Measurements from ENCODE around the gene IRF8. TPM values are rescaled to one million over a fixed set of nuclear protein-coding genes. Genes with fewer than 3 reads are reported as not detected.
A peak's percentile ranks its signal among the peaks of the same experiment; 100 is the strongest.
"Not testable (repeated sequence)": the region's sequence is repeated elsewhere in the genome, so short reads cannot be mapped to it uniquely, and the experiment has no call there.

IRF8 gene, protein sequence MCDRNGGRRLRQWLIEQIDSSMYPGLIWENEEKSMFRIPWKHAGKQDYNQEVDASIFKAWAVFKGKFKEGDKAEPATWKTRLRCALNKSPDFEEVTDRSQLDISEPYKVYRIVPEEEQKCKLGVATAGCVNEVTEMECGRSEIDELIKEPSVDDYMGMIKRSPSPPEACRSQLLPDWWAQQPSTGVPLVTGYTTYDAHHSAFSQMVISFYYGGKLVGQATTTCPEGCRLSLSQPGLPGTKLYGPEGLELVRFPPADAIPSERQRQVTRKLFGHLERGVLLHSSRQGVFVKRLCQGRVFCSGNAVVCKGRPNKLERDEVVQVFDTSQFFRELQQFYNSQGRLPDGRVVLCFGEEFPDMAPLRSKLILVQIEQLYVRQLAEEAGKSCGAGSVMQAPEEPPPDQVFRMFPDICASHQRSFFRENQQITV
- total RNA-seq (10 to 100 TPM in 1 of 2 donors, 1 to 10 TPM in 1; 5.4 to 22.8 TPM), total RNA-seq (0 to 0.90 reads per million in 2 donors)

DNA sequence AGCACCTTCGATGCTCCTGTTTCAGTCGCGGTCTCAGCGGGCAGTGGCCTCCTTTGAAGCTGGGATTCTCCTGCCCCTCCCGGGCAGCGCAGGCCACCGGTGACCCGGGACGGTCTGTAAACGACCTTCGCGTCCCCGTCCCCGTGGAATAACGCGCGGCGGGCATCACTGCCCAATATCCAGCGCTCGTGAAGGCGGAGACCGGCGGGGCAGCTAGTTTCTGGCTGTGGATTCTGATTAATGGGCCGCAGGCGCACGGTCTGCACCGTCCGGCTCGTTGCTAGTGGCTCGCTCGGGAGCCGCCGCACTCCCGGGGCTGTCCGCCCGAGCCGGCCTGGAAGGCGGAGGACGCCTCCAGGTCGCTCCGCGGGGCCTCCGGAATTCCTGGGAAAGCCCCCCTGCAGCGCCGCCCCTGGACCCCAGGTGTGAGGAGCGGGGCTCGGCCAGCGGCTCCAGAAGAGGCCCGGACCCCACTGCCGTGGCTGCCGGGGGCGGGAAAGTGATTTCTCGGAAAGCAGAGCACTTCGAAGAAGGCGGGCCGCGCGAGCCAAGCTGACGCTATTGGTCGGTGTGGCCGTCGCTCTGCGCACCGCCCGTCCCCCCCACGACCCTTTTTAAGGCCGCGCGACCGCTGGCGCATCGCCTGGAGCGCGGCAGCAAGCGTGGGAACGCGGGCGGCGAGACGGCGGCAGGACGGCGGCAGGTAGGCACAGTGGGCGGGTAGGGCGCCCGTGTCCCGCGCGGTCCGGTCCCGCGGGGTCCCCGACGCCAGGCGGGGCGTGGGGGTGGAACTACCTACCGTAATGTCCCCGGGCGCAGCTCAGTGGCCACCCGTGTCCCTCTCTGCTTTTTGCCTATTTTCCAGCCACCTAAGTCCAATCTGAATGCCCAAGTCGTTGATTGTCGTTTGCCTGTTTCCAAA is at the start of gene IRF8:
Gene IRF8 (plus strand): TSS at position 642 of the 922 bp plus-strand sequence. CDS start 3,854 bp downstream, outside the sequence.
- peaks cover 2% of the 10 kb centered on the region for H3K36me3 Mint-ChIP-seq (ENCODE audit: low read depth)
- DNase-seq (peak in 1 of 3 donors; percentile 15), ATAC-seq (peak; percentile 58)
- no peak within 1 kb of the TSS for H3K27ac Mint-ChIP-seq
- H3K9me3 ChIP-seq (ENCODE audit: control insufficient read depth, low read length, poor library complexity, severe bottlenecking): no peaks in the 10 kb centered on the region
- peak within 1 kb of the TSS; percentile 86 for H3K4me3 Mint-ChIP-seq
- peaks cover 61% of the 10 kb centered on the region for H3K27me3 Mint-ChIP-seq
- H3K4me1 Mint-ChIP-seq: peaks cover 27% of the 10 kb centered on the region

DNA sequence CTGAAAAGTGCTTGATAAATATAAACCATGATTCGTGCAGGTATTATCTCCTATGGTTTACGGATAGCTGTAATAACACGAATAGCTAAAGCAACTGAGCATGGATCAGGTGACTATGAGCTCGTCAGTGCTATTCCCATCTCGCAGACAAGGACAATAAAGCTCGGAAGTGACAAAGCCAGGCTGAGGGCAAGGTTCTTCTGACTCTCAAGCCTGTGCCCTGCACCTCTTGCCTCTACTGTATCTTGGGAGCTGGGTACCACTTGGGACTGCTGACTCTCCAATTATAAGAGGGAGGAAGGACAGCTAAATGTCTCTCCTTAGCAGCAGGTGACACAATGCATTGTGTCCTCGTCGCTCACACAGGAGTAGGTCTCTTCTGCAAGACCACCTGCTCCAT is 49.6 kb upstream of the IRF8 start:
- no peaks in the 10 kb centered on the region for H3K9me3 ChIP-seq (ENCODE audit: control insufficient read depth, low read length, poor library complexity, severe bottlenecking)
- peaks cover 63% of the 10 kb centered on the region for H3K27me3 Mint-ChIP-seq
- H3K27ac Mint-ChIP-seq: no peak overlapping the region
- H3K4me3 Mint-ChIP-seq: no peak overlapping the region
- H3K4me1 Mint-ChIP-seq: peaks cover 11% of the 10 kb centered on the region
- ATAC-seq (no peak), DNase-seq (no peak)
- H3K36me3 Mint-ChIP-seq (ENCODE audit: low read depth): peaks cover 6% of the 10 kb centered on the region

DNA sequence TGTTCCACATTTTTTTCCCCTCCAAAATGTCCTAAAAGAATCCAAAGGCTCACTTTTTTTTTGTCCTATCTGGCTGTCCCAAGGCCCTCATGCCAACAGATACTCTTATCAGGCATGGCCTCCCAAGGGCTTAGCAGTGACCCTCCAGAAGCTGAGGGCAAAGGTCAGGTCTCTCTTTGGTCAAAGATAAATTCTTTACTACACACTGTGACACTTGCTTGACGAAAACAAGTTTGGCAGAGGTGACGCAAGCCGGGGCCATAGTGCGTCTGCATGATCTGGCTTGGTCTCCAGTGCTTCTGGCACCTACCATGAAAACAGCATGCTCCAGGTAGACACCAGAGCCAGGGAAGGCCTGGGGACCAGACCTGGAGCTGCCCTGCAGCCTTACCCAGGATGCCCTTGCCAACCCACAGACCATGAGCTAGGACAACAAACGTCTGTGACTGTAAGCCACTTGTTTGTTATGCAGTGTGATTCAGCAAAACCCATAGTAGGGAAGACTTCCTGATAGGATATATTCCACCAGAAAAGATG is 48.5 kb upstream of the IRF8 start:
- ATAC-seq (no peak), DNase-seq (no peak)
- H3K4me3 Mint-ChIP-seq: no peak overlapping the region
- no peaks in the 10 kb centered on the region for H3K9me3 ChIP-seq (ENCODE audit: control insufficient read depth, low read length, poor library complexity, severe bottlenecking)
- H3K27me3 Mint-ChIP-seq: peaks cover 53% of the 10 kb centered on the region
- H3K4me1 Mint-ChIP-seq: peaks cover 7% of the 10 kb centered on the region
- peaks cover 4% of the 10 kb centered on the region for H3K36me3 Mint-ChIP-seq (ENCODE audit: low read depth)
- no peak overlapping the region for H3K27ac Mint-ChIP-seq

- peaks cover 59% of the 10 kb centered on the region for H3K27me3 Mint-ChIP-seq
- DNase-seq (no peak), ATAC-seq (no peak)
- no peaks in the 10 kb centered on the region for H3K9me3 ChIP-seq (ENCODE audit: control insufficient read depth, low read length, poor library complexity, severe bottlenecking)
- no peak overlapping the region for H3K4me3 Mint-ChIP-seq
- H3K27ac Mint-ChIP-seq: no peak overlapping the region
- H3K36me3 Mint-ChIP-seq (ENCODE audit: low read depth): peaks cover 4% of the 10 kb centered on the region
- H3K4me1 Mint-ChIP-seq: peaks cover 7% of the 10 kb centered on the region
These were observed 47.8 kb upstream of the IRF8 start for GRCh38 chr16:85851034-85851785.

- H3K27ac Mint-ChIP-seq: no peak overlapping the region
- no peaks in the 10 kb centered on the region for H3K9me3 ChIP-seq (ENCODE audit: control insufficient read depth, low read length, poor library complexity, severe bottlenecking)
- H3K27me3 Mint-ChIP-seq: peaks cover 55% of the 10 kb centered on the region
- H3K4me1 Mint-ChIP-seq: no peaks in the 10 kb centered on the region
- no peak for ATAC-seq
- H3K4me3 Mint-ChIP-seq: no peak overlapping the region
- no peak for DNase-seq
- no peaks in the 10 kb centered on the region for H3K36me3 Mint-ChIP-seq (ENCODE audit: low read depth)
These were observed 45.1 kb upstream of the IRF8 start for GRCh38 chr16:85853547-85854545.

DNA sequence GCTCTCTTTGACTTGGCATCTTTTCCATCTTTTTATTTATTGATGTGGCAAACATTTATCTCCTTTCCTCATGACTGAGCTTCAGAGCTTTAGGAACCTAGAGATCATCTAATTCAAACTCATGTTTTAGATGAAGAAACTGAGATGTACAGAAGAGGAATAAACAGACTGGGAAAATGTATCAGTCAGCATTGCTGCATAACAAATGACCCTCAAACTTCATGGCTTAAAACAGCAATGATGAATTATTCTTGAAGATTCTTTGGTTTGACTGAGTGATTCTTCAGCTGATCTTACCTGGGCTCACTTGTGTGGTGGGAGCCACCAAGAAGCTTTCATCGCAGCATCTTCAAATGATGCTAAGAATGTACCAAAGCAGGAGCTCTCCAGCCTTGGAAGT is 44.0 kb upstream of the IRF8 start:
- DNase-seq (no peak), ATAC-seq (no peak)
- no peaks in the 10 kb centered on the region for H3K4me1 Mint-ChIP-seq
- H3K9me3 ChIP-seq (ENCODE audit: control insufficient read depth, low read length, poor library complexity, severe bottlenecking): no peaks in the 10 kb centered on the region
- H3K27ac Mint-ChIP-seq: no peak overlapping the region
- peaks cover 52% of the 10 kb centered on the region for H3K27me3 Mint-ChIP-seq
- no peak overlapping the region for H3K4me3 Mint-ChIP-seq
- peaks cover 4% of the 10 kb centered on the region for H3K36me3 Mint-ChIP-seq (ENCODE audit: low read depth)

DNA sequence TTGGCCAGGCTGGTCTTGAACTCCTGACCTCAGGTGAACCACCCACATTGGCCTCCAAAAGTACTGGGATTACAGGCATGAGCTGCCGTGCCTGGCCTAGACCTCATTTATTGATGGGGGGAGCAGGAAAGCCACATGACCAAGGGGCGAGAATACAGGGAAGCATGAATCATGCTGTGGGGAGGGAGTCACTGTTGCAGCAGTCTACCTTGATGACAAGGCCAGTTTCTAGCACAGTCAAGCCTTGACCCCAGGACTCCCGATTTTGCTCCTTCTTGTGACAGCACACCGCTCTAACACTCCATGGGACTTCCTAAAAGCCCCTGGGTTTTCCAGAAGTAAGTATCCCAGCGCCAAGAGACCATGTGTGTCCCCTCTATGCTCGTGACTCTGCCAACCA is 42.9 kb upstream of the IRF8 start:
- Mint-ChIP-seq H3K27ac (no peak overlapping the region), H3K36me3 (ENCODE audit: low read depth) (peaks cover 4% of the 10 kb centered on the region), H3K27me3 (peaks cover 47% of the 10 kb centered on the region), H3K4me1 (no peaks in the 10 kb centered on the region), H3K4me3 (no peak overlapping the region)
- DNase-seq (no peak), ATAC-seq (no peak)
- H3K9me3 ChIP-seq (ENCODE audit: control insufficient read depth, low read length, poor library complexity, severe bottlenecking): no peaks in the 10 kb centered on the region

- H3K9me3 ChIP-seq (ENCODE audit: control insufficient read depth, low read length, poor library complexity, severe bottlenecking): no peaks in the 10 kb centered on the region
- no peak overlapping the region for H3K27ac Mint-ChIP-seq
- peaks cover 4% of the 10 kb centered on the region for H3K36me3 Mint-ChIP-seq (ENCODE audit: low read depth)
- ATAC-seq (no peak), DNase-seq (no peak)
- no peak overlapping the region for H3K4me3 Mint-ChIP-seq
- no peaks in the 10 kb centered on the region for H3K4me1 Mint-ChIP-seq
- H3K27me3 Mint-ChIP-seq: peaks cover 42% of the 10 kb centered on the region
These were observed 42.4 kb upstream of the IRF8 start for GRCh38 chr16:85856585-85856984.

DNA sequence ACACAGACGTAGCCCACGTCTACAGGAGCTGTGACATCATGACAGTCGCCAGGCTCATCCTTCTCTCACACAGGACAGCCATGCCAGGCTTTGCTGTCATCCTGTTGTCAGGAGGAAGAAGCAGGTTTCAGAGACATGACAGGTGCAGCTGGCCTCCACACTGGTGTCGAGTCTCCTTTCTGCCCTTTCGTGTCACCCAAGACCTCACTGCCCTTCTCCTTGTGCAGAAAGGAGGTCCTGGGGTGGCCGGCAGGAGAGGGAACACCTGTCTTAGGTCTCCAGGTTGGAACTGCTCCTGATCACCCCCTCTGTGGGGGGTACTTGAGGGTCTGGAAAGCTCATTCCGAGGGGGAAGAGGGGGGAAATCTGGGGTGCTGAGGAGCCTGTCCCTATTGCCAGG is 41.6 kb upstream of the IRF8 start:
- H3K9me3 ChIP-seq (ENCODE audit: control insufficient read depth, low read length, poor library complexity, severe bottlenecking): no peaks in the 10 kb centered on the region
- Mint-ChIP-seq H3K4me3 (no peak overlapping the region), H3K27ac (no peak overlapping the region), H3K4me1 (no peaks in the 10 kb centered on the region), H3K27me3 (peaks cover 40% of the 10 kb centered on the region), H3K36me3 (ENCODE audit: low read depth) (peaks cover 4% of the 10 kb centered on the region)
- DNase-seq: no peak
- no peak for ATAC-seq

GRCh38 chr16:85858571-85858970 is 40.4 kb upstream of the IRF8 start:
- ATAC-seq: not testable (repeated sequence)
- peaks cover 40% of the 10 kb centered on the region for H3K27me3 Mint-ChIP-seq

GRCh38 chr16:85858984-85859817 is 39.8 kb upstream of the IRF8 start:
- no peak overlapping the region for H3K27ac Mint-ChIP-seq
- no peak for ATAC-seq

More at GRCh38 chr16:85858571-85858970, 40.4 kb upstream of the IRF8 start:
- H3K36me3 Mint-ChIP-seq (ENCODE audit: low read depth); DNase-seq; H3K4me1 Mint-ChIP-seq; H3K4me3 Mint-ChIP-seq; H3K9me3 ChIP-seq (ENCODE audit: control insufficient read depth, low read length, poor library complexity, severe bottlenecking); H3K27ac Mint-ChIP-seq: not testable (repeated sequence)

More at GRCh38 chr16:85858984-85859817, 39.8 kb upstream of the IRF8 start:
- Mint-ChIP-seq H3K36me3 (ENCODE audit: low read depth) (peaks cover 4% of the 10 kb centered on the region), H3K27me3 (peaks cover 40% of the 10 kb centered on the region), H3K4me1 (no peaks in the 10 kb centered on the region), H3K4me3 (no peak overlapping the region)
- no peaks in the 10 kb centered on the region for H3K9me3 ChIP-seq (ENCODE audit: control insufficient read depth, low read length, poor library complexity, severe bottlenecking)
- no peak for DNase-seq

All from T-helper 17 cell (primary cell).